ENCODE data around the gene PADI2.

DNA sequence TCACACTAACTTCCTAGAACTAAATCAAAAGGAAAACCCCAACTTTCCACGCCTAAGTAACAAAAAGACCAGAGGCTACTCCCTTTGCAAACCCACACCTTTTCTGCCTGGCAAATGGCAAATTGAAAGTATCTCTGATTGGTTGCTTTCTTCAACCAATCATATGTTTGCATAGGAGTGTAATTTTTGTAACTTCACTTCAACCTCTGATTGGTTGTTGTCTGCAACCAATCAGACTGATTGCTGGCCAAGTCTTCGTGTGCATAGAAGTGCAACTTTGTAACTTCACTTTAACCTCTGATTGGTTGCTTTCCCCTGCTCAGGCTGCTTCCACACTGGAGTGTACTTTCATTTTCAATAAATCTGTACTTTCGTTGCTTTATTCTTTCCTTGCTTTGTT lies 36.9 kb upstream of the PADI2 start:
- no peak for TF ChIP-seq POLR2A (IDR thresholded peaks at IDR 0.05; ENCODE audit: low read depth, low read length)
- no peak for TF ChIP-seq POLR2AphosphoS5 (IDR thresholded peaks at IDR 0.05; ENCODE audit: low read depth, low read length)

Measured in GM12891 (cell line).